Hepatocyte (in vitro differentiated cells): ENCODE data around the gene TSPAN9.

Experiments used
- CTCF ChIP-seq: fragments of 200-600 bp; sonication (generic); IDR thresholded peaks from 2 replicates; pipeline ENCODE4 v1.5.1; 2016; ENCODE audit warnings: antibody characterized with exemption, mild to moderate bottlenecking; ENCODE audit not compliant: poor library complexity
- EZH2 ChIP-seq: fragments of 200-600 bp; sonication (generic); IDR thresholded peaks from 2 replicates; pipeline ENCODE4 v1.6.1; 2016; ENCODE audit warnings: antibody characterized with exemption, mild to moderate bottlenecking, borderline replicate concordance
- EZH2phosphoT487 ChIP-seq: fragments of 200-600 bp; sonication (generic); IDR thresholded peaks from one replicate; pipeline ENCODE4 v1.6.1; 2018; ENCODE audit warnings: antibody characterized with exemption, mild to moderate bottlenecking, low read depth, moderate library complexity; ENCODE audit not compliant: unreplicated experiment, severe bottlenecking

- TF ChIP-seq EZH2, result no peak
- TF ChIP-seq CTCF, result no peak
- TF ChIP-seq EZH2phosphoT487, result no peak
Measured at GRCh38 chr12:3283137-3283680, 206.0 kb downstream of the TSPAN9 start.
